A549 (cell line): ENCODE data around the gene ADAM19. TPM values are rescaled to one million over a fixed set of nuclear protein-coding genes. Genes with fewer than 3 reads are reported as not detected.

ENCODE experiments used
- ATAC-seq, 2 experiments: fragments of 200-7000 bp in 1 of 2; fragments of >200 bp in 1 of 2; cut with Nextera tagmentation in 1 of 2; cut with Tn5 transposase in 1 of 2; 3 replicates each; pipeline versions ENCODE4 v1.8.0 to v1.9.1; 2018 to 2020; ENCODE audit warnings: mild to moderate bottlenecking in 1 of 2, moderate library complexity in 1 of 2
- CTCF ChIA-PET: fragments of 300-600 bp; sonication (Branson Sonifier 250); formaldehyde crosslinking; extraction: SDS; loops from one replicate; lab custom pipeline; 2021; ENCODE audit warnings: antibody characterized with exemption, inconsistent platforms; lab: Yijun Ruan, JAX
- POLR2A ChIA-PET: fragments of 350-600 bp; formaldehyde crosslinking; extraction: SDS; loops from one replicate; lab custom pipeline; 2021; ENCODE audit warnings: antibody characterized with exemption, inconsistent platforms; lab: Yijun Ruan, JAX
- DNase-seq, 2 experiments: peaks; one replicate each; pipeline versions ENCODE4 v3.0.0 to v3.0.0-alpha.2; 2011 to 2016; ENCODE audit warnings: low read depth in 1 of 2, low spot score in 1 of 2
- FAIRE-seq: peaks from 2 replicates; lab custom pipeline; 2011; peaks lifted over from hg19 to GRCh38; lab: Jason Lieb, UNC
- H3K27ac ChIP-seq, 2 experiments: fragments of >200 bp; sonication (Bioruptor Twin); formaldehyde crosslinking; 3 replicates each; pipeline ENCODE4 v1.5.1; 2016 to 2017
- H3K4me1 ChIP-seq: fragments of >200 bp; sonication (Bioruptor Twin); formaldehyde crosslinking; 3 replicates; pipeline ENCODE4 v1.6.1; 2016
- H3K4me2 ChIP-seq: fragments of >200 bp; sonication (Bioruptor Twin); formaldehyde crosslinking; 3 replicates; pipeline ENCODE4 v1.6.1; 2016
- H3K4me3 ChIP-seq: fragments of >200 bp; sonication (Bioruptor Twin); formaldehyde crosslinking; 3 replicates; pipeline ENCODE4 v1.5.1; 2016
- H3K9me3 ChIP-seq: fragments of >200 bp; sonication (Bioruptor Twin); formaldehyde crosslinking; 3 replicates; pipeline ENCODE4 v1.6.1; 2016
- ATOH8 ChIP-seq: fragments of 250-450 bp; sonication (Bioruptor Pico); IDR thresholded peaks from 2 replicates; pipeline ENCODE4 v1.5.0; 2020; ENCODE audit warnings: low read depth, mild to moderate bottlenecking, moderate library complexity
- CBX2 ChIP-seq: fragments of 200-600 bp; sonication (generic); IDR thresholded peaks from 2 replicates; pipeline ENCODE4 v1.6.1; 2016; ENCODE audit warnings: low read depth, mild to moderate bottlenecking, borderline replicate concordance
- CBX8 ChIP-seq: fragments of 200-600 bp; sonication (generic); IDR thresholded peaks from 2 replicates; pipeline ENCODE4 v1.6.1; 2016
- CEBPB ChIP-seq, 2 experiments: fragments of >200 bp in 1 of 2; sonication (Bioruptor Twin) in 1 of 2; formaldehyde crosslinking in 1 of 2; IDR thresholded peaks; 2 replicates each; pipeline ENCODE4 v1.6.1; 2012 to 2016
- E2F6 ChIP-seq: IDR thresholded peaks from 2 replicates; pipeline ENCODE4 v1.6.1; 2012; ENCODE audit warnings: low read depth, borderline replicate concordance
- FOSB ChIP-seq: fragments of 250-450 bp; sonication (Bioruptor Pico); IDR thresholded peaks from 2 replicates; pipeline ENCODE4 v1.5.0; 2020; ENCODE audit warnings: mild to moderate bottlenecking, moderate library complexity
- FOXS1 ChIP-seq: fragments of 250-450 bp; sonication (Bioruptor Pico); IDR thresholded peaks from 2 replicates; pipeline ENCODE4 v1.5.0; 2020; ENCODE audit warnings: mild to moderate bottlenecking, moderate library complexity
- HDAC2 ChIP-seq: fragments of 200-600 bp; sonication (generic); IDR thresholded peaks from 2 replicates; pipeline ENCODE4 v1.6.1; 2016
- HEYL ChIP-seq: fragments of 250-450 bp; sonication (Bioruptor Pico); IDR thresholded peaks from 2 replicates; pipeline ENCODE4 v1.8.0; 2021; ENCODE audit warnings: mild to moderate bottlenecking, moderate library complexity
- HOXB13 ChIP-seq: fragments of 250-450 bp; sonication (Bioruptor Pico); IDR thresholded peaks from 2 replicates; pipeline ENCODE4 v1.5.0; 2020; ENCODE audit warnings: low read depth, mild to moderate bottlenecking, moderate library complexity
- HOXB5 ChIP-seq: fragments of 250-450 bp; sonication (Bioruptor Pico); IDR thresholded peaks from 2 replicates; pipeline ENCODE4 v1.5.0; 2020; ENCODE audit warnings: mild to moderate bottlenecking, moderate library complexity
- JUN ChIP-seq, 2 experiments: fragments of >200 bp; sonication (Bioruptor Twin); formaldehyde crosslinking; IDR thresholded peaks; 2 replicates in 1 of 2; 3 replicates in 1 of 2; pipeline ENCODE4 v1.6.1; 2016 to 2017
- JUNB ChIP-seq: fragments of >200 bp; sonication (Bioruptor Twin); formaldehyde crosslinking; IDR thresholded peaks from 2 replicates; pipeline ENCODE4 v1.6.1; 2016
- KDM1A ChIP-seq: fragments of 200-600 bp; sonication (generic); IDR thresholded peaks from 2 replicates; pipeline ENCODE4 v1.6.1; 2016; ENCODE audit warnings: low read depth, mild to moderate bottlenecking
- KDM5A ChIP-seq: fragments of 200-600 bp; sonication (generic); IDR thresholded peaks from 2 replicates; pipeline ENCODE4 v1.6.1; 2016; ENCODE audit warnings: antibody characterized with exemption, mild to moderate bottlenecking
- MAZ ChIP-seq: fragments of 150-350 bp; IDR thresholded peaks from 2 replicates; pipeline ENCODE4 v1.6.1; 2014; ENCODE audit warnings: antibody characterized with exemption, low read depth, low read length, borderline replicate concordance
- NFE2L2 ChIP-seq: fragments of 150-350 bp; conservative IDR thresholded peaks from 2 replicates; pipeline ENCODE4 v1.6.1; 2014; ENCODE audit warnings: low read length
- NPAS2 ChIP-seq: fragments of 250-450 bp; sonication (Bioruptor Pico); IDR thresholded peaks from 2 replicates; pipeline ENCODE4 v1.8.0; 2022; ENCODE audit warnings: mild to moderate bottlenecking, moderate library complexity, borderline replicate concordance
- PHF8 ChIP-seq: fragments of 200-600 bp; sonication (generic); IDR thresholded peaks from 2 replicates; pipeline ENCODE4 v1.6.1; 2016; ENCODE audit warnings: low read depth, mild to moderate bottlenecking, antibody characterized with exemption, moderate library complexity, borderline replicate concordance
- POLR2A ChIP-seq: IDR thresholded peaks from 2 replicates; pipeline ENCODE4 v1.6.1; 2012; ENCODE audit warnings: mild to moderate bottlenecking, low read length
- POLR2AphosphoS2 ChIP-seq: conservative IDR thresholded peaks from 2 replicates; pipeline ENCODE4 v1.6.1; 2012; ENCODE audit warnings: low read length, improper control_type of control experiment, inconsistent platforms
- RAD21 ChIP-seq, 2 experiments: fragments of >200 bp in 1 of 2; sonication (Bioruptor Twin) in 1 of 2; formaldehyde crosslinking in 1 of 2; IDR thresholded peaks in 1 of 2; conservative IDR thresholded peaks in 1 of 2; 2 replicates in 1 of 2; 3 replicates in 1 of 2; pipeline ENCODE4 v1.6.1; 2012 to 2018; ENCODE audit warnings: inconsistent platforms in 1 of 2
- RARB ChIP-seq: fragments of 250-450 bp; sonication (Bioruptor Pico); IDR thresholded peaks from 2 replicates; pipeline ENCODE4 v1.8.0; 2021; ENCODE audit warnings: mild to moderate bottlenecking, moderate library complexity
- RFX5 ChIP-seq: fragments of 450-650 bp; IDR thresholded peaks from 2 replicates; pipeline ENCODE4 v1.7.1; 2014; ENCODE audit warnings: antibody characterized with exemption, mild to moderate bottlenecking, moderate library complexity
- RNF2 ChIP-seq: fragments of 200-600 bp; sonication (generic); IDR thresholded peaks from 2 replicates; pipeline ENCODE4 v1.6.1; 2016; ENCODE audit warnings: low read depth, mild to moderate bottlenecking, antibody characterized with exemption, moderate library complexity, borderline replicate concordance
- TP53 ChIP-seq: fragments of 250-450 bp; sonication (Bioruptor Pico); IDR thresholded peaks from 2 replicates; pipeline ENCODE4 v1.5.0; 2021; ENCODE audit warnings: mild to moderate bottlenecking, moderate library complexity
- ZC3H11A ChIP-seq: fragments of 450-650 bp; IDR thresholded peaks from 2 replicates; pipeline ENCODE4 v1.6.1; 2014; ENCODE audit warnings: antibody characterized with exemption, mild to moderate bottlenecking
- ZFP36 ChIP-seq: fragments of 450-650 bp; IDR thresholded peaks from 2 replicates; pipeline ENCODE4 v1.6.1; 2014; ENCODE audit warnings: borderline replicate concordance; ENCODE audit not compliant: partially characterized antibody
- ZSCAN20 ChIP-seq: fragments of 250-450 bp; sonication (Bioruptor Pico); IDR thresholded peaks from 2 replicates; pipeline ENCODE4 v1.8.0; 2022; ENCODE audit warnings: mild to moderate bottlenecking, moderate library complexity
- WGBS: methylation state at CpG from one replicate; pipeline ENCODE4 v1.1.6; 2017; ENCODE audit errors: missing lambda C conversion rate; 5-methylcytosine and 5-hydroxymethylcytosine counted together
- polyA plus RNA-seq, 4 experiments: library from polyadenylated mRNA; depleted of rRNA in 3 of 4; stranded (reverse); fragments of >200 nt; fragmentation: RNase III in 1 of 4; extraction: RNeasy Plus Mini Kit Qiagen cat#74134 plus additional on column Dnase treatment in 1 of 4; gene quantifications; 2 replicates in 3 of 4; 3 replicates in 1 of 4; pipeline ENCODE4 v1.2.3, GENCODE V29; 2011 to 2017
- TF ChIP-seq, protein P1 (sequence below): IDR thresholded peaks from 2 replicates; pipeline ENCODE4 v1.6.1; 2012
- TF ChIP-seq, protein P2 (sequence below): fragments of >200 bp; sonication (Bioruptor Twin); formaldehyde crosslinking; IDR thresholded peaks from 3 replicates; pipeline ENCODE4 v1.5.1; 2016

ADAM19 gene
- polyA plus RNA-seq, 2 of the 4 experiments (the other 2 are of a cell fraction) = 7.7 to 15.2 TPM

DNA sequence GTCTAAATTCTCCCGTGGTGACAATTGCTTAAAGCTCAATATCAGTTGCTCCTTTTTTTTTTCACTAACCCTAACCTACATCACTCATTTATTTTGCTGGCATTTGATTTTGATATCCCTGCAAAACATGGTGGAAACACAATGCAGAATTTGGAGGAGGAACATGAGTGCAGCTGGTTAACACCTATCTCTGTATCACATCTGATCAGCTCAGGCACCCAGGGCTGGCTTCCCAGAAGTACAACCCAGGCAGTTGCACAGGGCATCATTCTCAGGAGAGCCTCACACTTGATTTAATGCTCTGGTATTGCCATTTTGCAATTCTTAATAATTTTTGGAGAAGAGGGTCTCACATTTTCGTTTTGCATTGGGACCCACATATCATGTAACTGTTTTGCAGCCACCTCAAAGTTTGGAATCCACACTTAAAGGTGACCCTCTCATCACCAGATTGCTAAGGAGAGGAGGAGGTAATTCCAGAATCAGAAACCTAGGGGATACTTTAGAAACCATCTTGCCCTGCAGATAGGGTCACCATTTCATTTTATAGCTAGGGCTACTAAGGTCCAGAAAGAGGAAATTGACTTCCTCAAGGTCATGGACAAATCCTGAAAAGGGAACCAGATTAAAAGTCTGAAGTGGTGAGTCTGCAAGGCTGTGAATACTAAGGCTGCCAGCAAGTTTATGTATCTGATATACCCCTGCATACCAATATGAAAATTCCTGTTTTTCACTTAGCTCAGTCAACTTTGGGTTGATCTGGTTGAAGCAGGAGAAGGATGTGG is 19.3 kb upstream of the ADAM19 start:
- H3K9me3 ChIP-seq = no peaks in the 10 kb centered on the region
- FAIRE-seq = no peak
- TF ChIP-seq CBX8 = peak; percentile 68; the same call in 1 of the 2 replicates
- TF ChIP-seq RFX5 = no peak
- no peak for DNase-seq
- no peak overlapping the region for H3K4me3 ChIP-seq
- no peaks in the 10 kb centered on the region; the same call in 2 of the 3 replicates for H3K4me1 ChIP-seq
- H3K27ac ChIP-seq = no peak overlapping the region
- no peak for ATAC-seq
- ChIA-PET POLR2A (no interaction called here), CTCF (interaction anchor here (1.3 to 1.8 kb wide), 3 partner anchors 10 to 267 kb away, joined by 4 to 5 read pairs (median 4); no protein-coding TSS in a partner anchor)
- no peak overlapping the region for H3K4me2 ChIP-seq
- 4% methylated on average over 2 of the region's 2 CpGs for whole genome bisulfite sequencing

DNA sequence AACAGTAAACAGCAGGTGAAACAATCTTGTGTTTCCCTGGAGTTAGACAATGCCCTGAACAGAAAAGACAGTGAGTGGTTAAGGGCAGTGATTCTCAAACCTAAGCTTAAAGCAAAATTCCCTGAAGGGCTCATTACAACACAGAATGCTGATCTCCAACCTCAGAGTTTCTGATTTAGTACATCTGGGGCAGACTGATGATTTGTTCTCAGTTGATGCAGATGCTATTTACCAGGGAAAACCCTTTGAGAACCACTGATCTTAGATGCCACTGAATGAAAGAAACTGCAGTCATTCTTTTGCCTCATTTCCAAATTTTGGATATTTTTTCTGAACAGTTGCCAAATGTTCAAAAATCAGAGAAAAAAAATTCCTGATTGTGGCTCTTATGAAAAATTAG is 18.7 kb upstream of the ADAM19 start:
- ChIA-PET CTCF (interaction anchor here (0.7 to 1.3 kb wide), 2 partner anchors 10 to 14 kb away, joined by 3 to 4 read pairs; no protein-coding TSS in a partner anchor), POLR2A (no interaction called here)
- no peak for TF ChIP-seq PHF8
- no peak for TF ChIP-seq JUN (IDR thresholded peaks at IDR 0.05)
- no peak for TF ChIP-seq FOXS1
- TF ChIP-seq HOXB13 (CRISPR knock-in tag) = no peak
- TF ChIP-seq CBX2 = no peak
- no peak for TF ChIP-seq MAZ
- TF ChIP-seq, protein P1, sequence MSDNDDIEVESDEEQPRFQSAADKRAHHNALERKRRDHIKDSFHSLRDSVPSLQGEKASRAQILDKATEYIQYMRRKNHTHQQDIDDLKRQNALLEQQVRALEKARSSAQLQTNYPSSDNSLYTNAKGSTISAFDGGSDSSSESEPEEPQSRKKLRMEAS = no peak
- TF ChIP-seq POLR2A = no peak
- TF ChIP-seq TP53 (CRISPR knock-in tag) = no peak
- TF ChIP-seq HOXB5 = no peak
- no peak for TF ChIP-seq KDM1A
- TF ChIP-seq ZSCAN20 (CRISPR knock-in tag) = no peak
- no peak for TF ChIP-seq E2F6
- TF ChIP-seq HEYL = no peak
- no peak for TF ChIP-seq HDAC2
- TF ChIP-seq ZC3H11A = no peak
- no peak for TF ChIP-seq RAD21 (conservative IDR thresholded peaks at IDR 0.05 in 1 of 2, IDR thresholded peaks at IDR 0.05 in 1 of 2)
- TF ChIP-seq NPAS2 = no peak
- TF ChIP-seq RNF2 = no peak
- TF ChIP-seq FOSB (CRISPR knock-in tag) = no peak
- no peaks in the 10 kb centered on the region for H3K9me3 ChIP-seq
- no peak overlapping the region for H3K4me2 ChIP-seq
- no peak overlapping the region for H3K4me3 ChIP-seq
- H3K4me1 ChIP-seq = no peaks in the 10 kb centered on the region; the same call in 2 of the 3 replicates
- no peak for DNase-seq
- ATAC-seq = no peak
- no peak overlapping the region for H3K27ac ChIP-seq
- no peak for FAIRE-seq

GRCh38 chr5:157593052-157593757 is 17.6 kb upstream of the ADAM19 start:
- 74% methylated on average over 6 of the region's 6 CpGs for WGBS
- H3K4me1 ChIP-seq = no peaks in the 10 kb centered on the region
- no peak overlapping the region for H3K27ac ChIP-seq
- DNase-seq (no peak), FAIRE-seq (no peak), ATAC-seq (no peak)
- ChIA-PET POLR2A (no interaction called here), CTCF (interaction anchor here (0.7 to 1.2 kb wide), 2 partner anchors 11 to 42 kb away, joined by 3 read pairs; no protein-coding TSS in a partner anchor)
- H3K4me2 ChIP-seq = no peak overlapping the region
- TF ChIP-seq ZFP36 (no peak), HOXB13 (CRISPR knock-in tag) (no peak), ATOH8 (no peak), RFX5 (no peak), KDM5A (no peak), NFE2L2 (no peak), JUNB (no peak), CBX8 (no peak), ZSCAN20 (CRISPR knock-in tag) (no peak), POLR2AphosphoS2 (no peak), FOSB (CRISPR knock-in tag) (no peak), JUN (IDR thresholded peaks at IDR 0.05) (no peak), MAZ (no peak), CEBPB (IDR thresholded peaks at IDR 0.05) (no peak), RARB (CRISPR knock-in tag) (no peak)
- TF ChIP-seq, protein P2, sequence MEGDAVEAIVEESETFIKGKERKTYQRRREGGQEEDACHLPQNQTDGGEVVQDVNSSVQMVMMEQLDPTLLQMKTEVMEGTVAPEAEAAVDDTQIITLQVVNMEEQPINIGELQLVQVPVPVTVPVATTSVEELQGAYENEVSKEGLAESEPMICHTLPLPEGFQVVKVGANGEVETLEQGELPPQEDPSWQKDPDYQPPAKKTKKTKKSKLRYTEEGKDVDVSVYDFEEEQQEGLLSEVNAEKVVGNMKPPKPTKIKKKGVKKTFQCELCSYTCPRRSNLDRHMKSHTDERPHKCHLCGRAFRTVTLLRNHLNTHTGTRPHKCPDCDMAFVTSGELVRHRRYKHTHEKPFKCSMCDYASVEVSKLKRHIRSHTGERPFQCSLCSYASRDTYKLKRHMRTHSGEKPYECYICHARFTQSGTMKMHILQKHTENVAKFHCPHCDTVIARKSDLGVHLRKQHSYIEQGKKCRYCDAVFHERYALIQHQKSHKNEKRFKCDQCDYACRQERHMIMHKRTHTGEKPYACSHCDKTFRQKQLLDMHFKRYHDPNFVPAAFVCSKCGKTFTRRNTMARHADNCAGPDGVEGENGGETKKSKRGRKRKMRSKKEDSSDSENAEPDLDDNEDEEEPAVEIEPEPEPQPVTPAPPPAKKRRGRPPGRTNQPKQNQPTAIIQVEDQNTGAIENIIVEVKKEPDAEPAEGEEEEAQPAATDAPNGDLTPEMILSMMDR = no peak
- no peaks in the 10 kb centered on the region for H3K9me3 ChIP-seq
- no peak overlapping the region for H3K4me3 ChIP-seq
